Activated naive CD4-positive, alpha-beta T cell treated with anti-CD3 and anti-CD28 coated beads, Interleukin-2, amount 50 U/mL, for 72 hours (primary cell): ENCODE measurements around the gene CADPS. TPM values are rescaled to one million over a fixed set of nuclear protein-coding genes. Genes with fewer than 3 reads are reported as not detected.
A peak's percentile ranks its signal among the peaks of the same experiment; 100 is the strongest.

Experiments used
- ATAC-seq, 2 donors: fragments of 150-1000 bp; cut with Tn5 transposase; 2 replicates each; pipeline ENCODE4 v1.10.0; 2021; ENCODE audit warnings: mild to moderate bottlenecking in 2 of 2, moderate library complexity in 2 of 2
- DNase-seq, 2 donors: peaks; one replicate each; pipeline ENCODE4 v3.0.0; 2021 to 2022; ENCODE audit warnings: low spot score in 2 of 2
- H3K27ac Mint-ChIP-seq, 2 donors: one replicate each; pipeline ENCODE4 v1.8.0; 2022; ENCODE audit warnings: mild to moderate bottlenecking in 2 of 2, mixed read lengths in 2 of 2
- H3K36me3 Mint-ChIP-seq, 2 donors: one replicate each; pipeline ENCODE4 v1.8.0; 2022; ENCODE audit warnings: mixed read lengths in 2 of 2
- H3K9me3 Mint-ChIP-seq, 2 donors: one replicate each; pipeline ENCODE4 v1.8.0; 2022; ENCODE audit warnings: mixed read lengths in 2 of 2
- total RNA-seq, 2 donors: library from RNA; stranded (reverse); gene quantifications; one replicate each; pipeline ENCODE4 v1.2.3, GENCODE V29; 2022

Gene CADPS
- total RNA-seq, 2 donors from 2014 or later: not detected

- DNase-seq (peak in 1 of 2 donors; percentile 39), ATAC-seq (peak in 1 of 2 donors; percentile 49)
- H3K9me3 Mint-ChIP-seq: peaks cover 0 to 3% of the 10 kb centered on the region in 2 donors
- H3K27ac Mint-ChIP-seq: no peak overlapping the region
- no peaks in the 10 kb centered on the region for H3K36me3 Mint-ChIP-seq
Measured at GRCh38 chr3:62665627-62666437, 209.4 kb downstream of the CADPS start.

GRCh38 chr3:62662677-62663076, 212.5 kb downstream of the CADPS start:
- ATAC-seq: no peak
- no peaks in the 10 kb centered on the region for H3K36me3 Mint-ChIP-seq

DNA sequence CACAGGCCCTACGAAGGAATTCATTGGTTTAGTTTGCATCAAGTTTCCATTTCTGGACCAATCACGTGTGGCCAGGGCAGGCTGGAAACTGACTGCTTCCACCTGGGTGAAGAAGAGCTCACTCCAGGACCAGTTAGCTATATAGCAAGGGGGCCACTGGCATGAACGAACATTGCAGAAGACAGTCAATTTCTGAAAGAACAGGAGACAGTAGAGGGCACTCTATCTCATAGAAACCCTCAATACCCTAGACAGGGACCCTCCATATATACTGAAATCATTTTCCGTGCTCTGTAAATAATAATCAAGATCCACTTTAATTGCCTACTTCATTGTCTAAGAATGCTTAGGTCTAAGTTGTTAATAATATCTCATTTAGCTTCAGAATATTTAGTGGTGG, 215.6 kb downstream of the CADPS start:
- H3K9me3 Mint-ChIP-seq: no peaks in the 10 kb centered on the region
- no peak overlapping the region for H3K27ac Mint-ChIP-seq
- DNase-seq: no peak
- ATAC-seq: no peak
- H3K36me3 Mint-ChIP-seq: no peaks in the 10 kb centered on the region

More at GRCh38 chr3:62662677-62663076, 212.5 kb downstream of the CADPS start:
- Mint-ChIP-seq H3K27ac (no peak overlapping the region), H3K9me3 (no peaks in the 10 kb centered on the region)
- no peak for DNase-seq

- no peak for ATAC-seq
- Mint-ChIP-seq H3K36me3 (no peaks in the 10 kb centered on the region), H3K9me3 (peaks cover 0 to 3% of the 10 kb centered on the region in 2 donors), H3K27ac (no peak overlapping the region)
- DNase-seq: no peak
Measured at GRCh38 chr3:62655691-62656063, 219.5 kb downstream of the CADPS start.

- Mint-ChIP-seq H3K9me3 (peaks cover 0 to 3% of the 10 kb centered on the region in 2 donors), H3K36me3 (no peaks in the 10 kb centered on the region), H3K27ac (no peak overlapping the region)
- no peak for ATAC-seq
- no peak for DNase-seq
Measured at GRCh38 chr3:62655056-62655690, 220.0 kb downstream of the CADPS start.

DNA sequence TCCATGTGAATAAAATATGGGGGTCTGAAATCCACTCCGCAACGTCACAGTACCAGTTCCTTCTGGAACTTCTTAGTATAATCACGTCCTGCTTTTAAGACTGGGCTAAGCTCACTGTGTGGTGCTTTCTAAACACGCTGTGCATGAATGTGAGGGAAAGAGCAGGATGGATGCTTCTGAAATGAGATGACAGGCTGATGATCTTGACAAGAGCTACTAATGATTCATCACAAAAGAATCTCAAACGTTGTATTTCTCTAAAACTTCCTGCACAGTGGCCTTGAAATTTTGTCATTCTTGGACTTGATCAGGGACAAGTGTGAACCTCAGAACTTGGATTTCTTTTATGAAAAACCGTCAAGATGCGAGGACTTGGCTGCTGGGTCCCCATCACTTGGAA, 221.4 kb downstream of the CADPS start:
- Mint-ChIP-seq H3K9me3 (peaks cover 0 to 3% of the 10 kb centered on the region in 2 donors), H3K27ac (no peak overlapping the region), H3K36me3 (no peaks in the 10 kb centered on the region)
- ATAC-seq: no peak
- no peak for DNase-seq

- H3K27ac Mint-ChIP-seq: no peak overlapping the region
- ATAC-seq: no peak
Measured at GRCh38 chr3:62647711-62648110, 227.5 kb downstream of the CADPS start.

DNA sequence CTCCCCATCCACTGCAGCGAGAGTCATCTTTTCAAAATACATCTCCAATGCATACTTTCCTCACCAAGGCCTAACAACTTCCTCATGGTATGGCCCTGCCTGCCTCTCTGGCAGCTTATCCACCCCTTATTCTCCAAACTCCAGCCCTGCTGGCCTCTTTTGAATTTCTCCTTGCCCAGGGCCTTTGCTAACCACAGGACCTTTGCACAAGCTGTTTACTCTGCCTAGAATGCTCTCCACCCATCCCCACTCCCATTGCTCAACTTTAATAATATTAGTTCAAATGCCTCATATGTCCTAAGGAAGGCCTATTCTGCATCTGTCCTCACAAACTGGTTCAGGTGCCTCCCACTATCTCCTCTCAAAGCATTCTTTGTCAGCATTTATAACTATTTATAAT, 230.7 kb downstream of the CADPS start:
- Mint-ChIP-seq H3K36me3 (peaks cover 0 to 6% of the 10 kb centered on the region in 2 donors), H3K27ac (no peak overlapping the region), H3K9me3 (peaks cover 9 to 14% of the 10 kb centered on the region in 2 donors)
- DNase-seq: no peak
- ATAC-seq: no peak

More at GRCh38 chr3:62647711-62648110, 227.5 kb downstream of the CADPS start:
- H3K36me3 Mint-ChIP-seq: no peaks in the 10 kb centered on the region
- no peak for DNase-seq
- peaks cover 4 to 7% of the 10 kb centered on the region in 2 donors for H3K9me3 Mint-ChIP-seq

- no peak for ATAC-seq
- no peak for DNase-seq
- Mint-ChIP-seq H3K9me3 (peaks cover 4 to 14% of the 10 kb centered on the region in 2 donors), H3K36me3 (peaks cover 0 to 9% of the 10 kb centered on the region in 2 donors), H3K27ac (no peak overlapping the region)
Measured at GRCh38 chr3:62638316-62638715, 236.9 kb downstream of the CADPS start.

DNA sequence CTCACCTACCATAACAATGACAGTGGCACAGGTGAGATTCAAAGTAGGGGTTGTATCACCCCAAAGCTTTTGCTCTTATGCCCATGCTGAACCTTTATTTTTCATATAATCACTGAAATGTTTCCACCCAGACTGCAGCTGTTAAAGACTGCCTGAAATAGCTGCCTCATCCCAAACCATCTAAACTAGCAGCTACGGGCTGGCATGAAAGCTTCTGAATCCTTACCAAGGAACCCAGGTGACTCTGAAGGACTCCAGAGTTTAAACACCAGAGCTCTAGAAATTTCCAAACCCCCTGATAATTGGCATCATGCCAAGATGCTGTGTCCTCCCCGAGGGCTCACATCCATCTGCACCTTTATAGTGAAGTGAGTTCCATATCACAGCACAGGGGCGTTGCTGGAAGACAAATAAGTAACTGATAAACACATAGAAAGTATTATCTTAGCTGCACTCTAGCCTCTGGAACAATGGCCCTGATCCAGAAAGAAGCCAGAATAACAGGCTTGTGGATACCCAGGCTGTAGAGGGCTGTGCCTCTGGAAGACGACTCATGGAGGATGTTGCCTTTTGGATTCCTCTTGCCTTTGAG, 238.9 kb downstream of the CADPS start:
- Mint-ChIP-seq H3K9me3 (peaks cover 4 to 9% of the 10 kb centered on the region in 2 donors), H3K36me3 (peaks cover 0 to 9% of the 10 kb centered on the region in 2 donors), H3K27ac (no peak overlapping the region)
- DNase-seq (no peak), ATAC-seq (no peak)

DNA sequence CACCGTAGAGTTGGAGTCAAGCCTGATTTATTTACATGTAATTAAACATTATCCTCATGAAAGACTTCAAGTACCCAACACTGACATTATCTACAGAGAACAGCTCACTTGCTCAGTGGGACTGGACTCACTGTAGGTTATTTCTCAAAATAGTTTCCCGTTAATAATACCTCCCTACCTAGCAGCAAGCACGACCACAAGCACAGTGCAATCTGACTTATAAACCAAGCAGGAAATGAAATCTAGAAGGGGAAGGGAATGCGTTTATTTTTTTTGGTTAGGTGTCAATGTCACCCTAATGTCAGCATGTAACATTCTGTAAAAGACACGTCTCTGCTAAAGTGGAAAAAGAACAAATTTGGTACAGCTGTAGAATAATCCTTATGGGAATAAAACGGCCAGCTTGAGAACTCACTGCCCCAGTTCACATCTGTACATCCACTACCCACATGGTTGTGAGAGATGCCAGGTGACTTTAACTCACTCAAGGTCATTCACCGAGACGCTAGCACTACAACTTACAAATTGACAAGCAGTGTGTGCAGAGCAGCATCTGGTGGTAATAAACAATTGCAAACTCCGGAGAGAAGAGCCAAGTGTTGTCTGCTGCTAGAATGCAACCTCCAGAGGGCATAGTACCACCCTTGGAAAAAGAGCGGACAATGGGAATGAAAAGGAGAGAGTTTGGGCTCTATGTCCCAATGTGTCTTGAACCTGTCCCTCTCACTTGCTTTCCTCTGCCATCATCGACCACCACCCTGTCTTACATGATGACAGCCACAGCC, 242.5 kb downstream of the CADPS start:
- H3K36me3 Mint-ChIP-seq: no peaks in the 10 kb centered on the region
- no peak for DNase-seq
- H3K9me3 Mint-ChIP-seq: peaks cover 0 to 4% of the 10 kb centered on the region in 2 donors
- ATAC-seq: no peak
- H3K27ac Mint-ChIP-seq: no peak overlapping the region

GRCh38 chr3:62631488-62631887, 243.7 kb downstream of the CADPS start:
- DNase-seq (no peak), ATAC-seq (no peak)
- Mint-ChIP-seq H3K9me3 (peaks cover 0 to 4% of the 10 kb centered on the region in 2 donors), H3K36me3 (no peaks in the 10 kb centered on the region), H3K27ac (no peak overlapping the region)

- Mint-ChIP-seq H3K36me3 (no peaks in the 10 kb centered on the region), H3K9me3 (peaks cover 0 to 4% of the 10 kb centered on the region in 2 donors), H3K27ac (no peak overlapping the region)
- ATAC-seq: no peak
- DNase-seq: no peak
Measured at GRCh38 chr3:62630664-62631063, 244.6 kb downstream of the CADPS start.

DNA sequence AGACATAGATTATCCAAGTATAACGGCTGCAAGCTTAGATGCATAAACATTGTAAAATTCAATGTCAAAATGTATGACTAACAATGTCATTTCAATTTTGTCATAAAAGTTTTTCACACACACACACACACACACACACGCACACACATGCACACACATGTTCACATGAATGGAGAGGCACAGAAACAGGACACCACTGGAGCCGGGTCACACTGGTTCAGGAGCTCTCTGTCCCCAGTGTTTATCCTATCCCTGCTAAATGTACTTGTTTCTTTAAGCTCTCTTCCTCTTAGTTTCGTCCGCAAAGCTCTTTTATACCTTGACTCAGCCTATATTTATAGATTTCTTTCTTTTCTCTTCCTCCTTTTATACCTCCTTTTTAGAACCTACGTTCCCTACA, 249.9 kb downstream of the CADPS start:
- Mint-ChIP-seq H3K27ac (no peak overlapping the region), H3K36me3 (no peaks in the 10 kb centered on the region), H3K9me3 (no peaks in the 10 kb centered on the region)
- ATAC-seq: no peak
- no peak for DNase-seq

DNA sequence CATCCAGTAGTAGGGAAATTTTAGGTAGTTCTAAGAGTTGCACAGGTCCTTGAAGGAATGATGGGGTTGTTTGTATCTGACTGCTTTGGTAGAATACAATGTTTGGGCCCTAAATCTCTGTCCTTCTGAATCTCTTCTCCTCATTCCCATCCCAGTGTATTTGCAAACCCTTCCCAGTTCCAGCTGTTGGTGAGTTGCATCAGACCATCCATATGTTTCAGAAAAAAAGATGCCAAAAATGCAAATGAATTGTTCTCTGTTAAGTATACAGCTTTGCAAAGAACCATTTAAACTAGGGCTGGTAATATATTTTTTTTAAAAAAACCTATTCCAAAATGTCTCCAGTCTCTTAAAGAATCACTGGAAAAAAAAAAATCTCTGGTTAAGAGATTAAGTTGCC, 251.0 kb downstream of the CADPS start:
- no peaks in the 10 kb centered on the region for H3K9me3 Mint-ChIP-seq
- no peak overlapping the region for H3K27ac Mint-ChIP-seq
- DNase-seq (no peak), ATAC-seq (no peak)
- no peaks in the 10 kb centered on the region for H3K36me3 Mint-ChIP-seq

DNA sequence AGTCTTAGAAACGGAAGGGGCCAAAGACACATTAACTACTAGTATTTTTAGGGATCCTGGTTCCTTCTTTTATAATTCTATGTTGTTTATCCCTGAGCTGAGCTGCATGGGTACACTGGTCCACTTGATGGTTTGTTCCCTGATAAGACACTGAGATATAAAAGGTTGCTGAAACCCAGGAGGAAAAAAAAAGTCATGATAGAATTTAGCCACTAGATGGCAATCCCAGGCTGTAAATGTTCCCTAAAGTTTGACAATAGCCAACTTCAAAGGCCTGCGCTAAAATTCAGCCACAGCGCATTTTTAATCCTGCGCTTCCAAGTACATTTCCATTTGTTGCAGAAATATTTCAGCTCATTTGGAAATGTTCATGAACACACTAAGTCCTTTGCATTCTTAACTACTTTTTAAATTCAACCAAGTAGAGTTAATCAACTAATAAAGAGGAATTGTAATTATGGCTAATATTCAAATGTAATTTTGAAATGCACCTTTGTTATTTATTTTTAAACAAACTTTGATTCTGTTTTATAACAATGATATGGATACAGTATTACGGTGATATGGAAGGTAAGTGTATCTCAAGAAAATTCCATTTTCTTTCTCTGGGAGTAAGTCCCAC, 252.6 kb downstream of the CADPS start:
- ATAC-seq: no peak
- Mint-ChIP-seq H3K27ac (no peak overlapping the region), H3K9me3 (no peaks in the 10 kb centered on the region), H3K36me3 (no peaks in the 10 kb centered on the region)
- no peak for DNase-seq
